ENCODE measurements around the gene COX7A1.

DNA sequence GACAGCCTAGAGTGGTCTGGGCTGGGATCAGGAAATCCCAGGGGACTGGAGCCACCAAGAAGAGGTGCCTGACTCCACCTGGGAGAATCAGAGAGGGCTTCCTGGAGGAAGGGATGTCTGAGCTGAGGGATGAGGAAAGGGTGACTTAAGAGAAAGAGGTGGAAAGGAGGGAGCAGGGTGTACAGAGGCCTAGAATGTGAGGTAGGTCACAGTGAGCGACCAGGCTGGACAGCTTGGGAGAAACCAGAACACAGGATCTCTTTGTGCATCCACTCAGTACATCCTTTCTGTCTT lies 36.0 kb downstream of the COX7A1 start:
- TF ChIP-seq TAF1 (IDR thresholded peaks at IDR 0.05; ENCODE audit: borderline replicate concordance, low read depth, low read length) (no peak), RFX5 (IDR thresholded peaks at IDR 0.05; ENCODE audit: low read depth, low read length) (no peak), JUND (IDR thresholded peaks at IDR 0.05; ENCODE audit: low read depth, low read length) (no peak), RELA (IDR thresholded peaks at IDR 0.05; ENCODE audit: borderline replicate concordance, partially characterized antibody) (no peak), MYC (IDR thresholded peaks at IDR 0.05; ENCODE audit: insufficient read depth, insufficient read length, insufficient replicate concordance, low read length, severe bottlenecking) (no peak), NRF1 (conservative IDR thresholded peaks at IDR 0.05; ENCODE audit: low read depth, low read length) (no peak), POLR2AphosphoS5 (IDR thresholded peaks at IDR 0.05; ENCODE audit: low read length) (no peak), CEBPB (IDR thresholded peaks at IDR 0.05; ENCODE audit: borderline replicate concordance in 1 of 2, low read depth in 2 of 2, low read length in 2 of 2) (no peak), SREBF2 (IDR thresholded peaks at IDR 0.05; ENCODE audit: low read length) (no peak), KDM1A (IDR thresholded peaks at IDR 0.05; ENCODE audit: borderline replicate concordance) (no peak)
- TF ChIP-seq, protein P1, sequence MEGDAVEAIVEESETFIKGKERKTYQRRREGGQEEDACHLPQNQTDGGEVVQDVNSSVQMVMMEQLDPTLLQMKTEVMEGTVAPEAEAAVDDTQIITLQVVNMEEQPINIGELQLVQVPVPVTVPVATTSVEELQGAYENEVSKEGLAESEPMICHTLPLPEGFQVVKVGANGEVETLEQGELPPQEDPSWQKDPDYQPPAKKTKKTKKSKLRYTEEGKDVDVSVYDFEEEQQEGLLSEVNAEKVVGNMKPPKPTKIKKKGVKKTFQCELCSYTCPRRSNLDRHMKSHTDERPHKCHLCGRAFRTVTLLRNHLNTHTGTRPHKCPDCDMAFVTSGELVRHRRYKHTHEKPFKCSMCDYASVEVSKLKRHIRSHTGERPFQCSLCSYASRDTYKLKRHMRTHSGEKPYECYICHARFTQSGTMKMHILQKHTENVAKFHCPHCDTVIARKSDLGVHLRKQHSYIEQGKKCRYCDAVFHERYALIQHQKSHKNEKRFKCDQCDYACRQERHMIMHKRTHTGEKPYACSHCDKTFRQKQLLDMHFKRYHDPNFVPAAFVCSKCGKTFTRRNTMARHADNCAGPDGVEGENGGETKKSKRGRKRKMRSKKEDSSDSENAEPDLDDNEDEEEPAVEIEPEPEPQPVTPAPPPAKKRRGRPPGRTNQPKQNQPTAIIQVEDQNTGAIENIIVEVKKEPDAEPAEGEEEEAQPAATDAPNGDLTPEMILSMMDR (IDR thresholded peaks at IDR 0.05 in 2 of 3, conservative IDR thresholded peaks at IDR 0.05 in 1 of 3; ENCODE audit: control insufficient read depth in 2 of 3, extremely low read depth in 1 of 3, insufficient read depth in 1 of 3, low read depth in 3 of 3, low read length in 3 of 3), result no peak
- TF ChIP-seq, protein P2, sequence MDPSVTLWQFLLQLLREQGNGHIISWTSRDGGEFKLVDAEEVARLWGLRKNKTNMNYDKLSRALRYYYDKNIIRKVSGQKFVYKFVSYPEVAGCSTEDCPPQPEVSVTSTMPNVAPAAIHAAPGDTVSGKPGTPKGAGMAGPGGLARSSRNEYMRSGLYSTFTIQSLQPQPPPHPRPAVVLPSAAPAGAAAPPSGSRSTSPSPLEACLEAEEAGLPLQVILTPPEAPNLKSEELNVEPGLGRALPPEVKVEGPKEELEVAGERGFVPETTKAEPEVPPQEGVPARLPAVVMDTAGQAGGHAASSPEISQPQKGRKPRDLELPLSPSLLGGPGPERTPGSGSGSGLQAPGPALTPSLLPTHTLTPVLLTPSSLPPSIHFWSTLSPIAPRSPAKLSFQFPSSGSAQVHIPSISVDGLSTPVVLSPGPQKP (IDR thresholded peaks at IDR 0.05; ENCODE audit: low read depth, low read length), result no peak
- TF ChIP-seq, protein P3, sequence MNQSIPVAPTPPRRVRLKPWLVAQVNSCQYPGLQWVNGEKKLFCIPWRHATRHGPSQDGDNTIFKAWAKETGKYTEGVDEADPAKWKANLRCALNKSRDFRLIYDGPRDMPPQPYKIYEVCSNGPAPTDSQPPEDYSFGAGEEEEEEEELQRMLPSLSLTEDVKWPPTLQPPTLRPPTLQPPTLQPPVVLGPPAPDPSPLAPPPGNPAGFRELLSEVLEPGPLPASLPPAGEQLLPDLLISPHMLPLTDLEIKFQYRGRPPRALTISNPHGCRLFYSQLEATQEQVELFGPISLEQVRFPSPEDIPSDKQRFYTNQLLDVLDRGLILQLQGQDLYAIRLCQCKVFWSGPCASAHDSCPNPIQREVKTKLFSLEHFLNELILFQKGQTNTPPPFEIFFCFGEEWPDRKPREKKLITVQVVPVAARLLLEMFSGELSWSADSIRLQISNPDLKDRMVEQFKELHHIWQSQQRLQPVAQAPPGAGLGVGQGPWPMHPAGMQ (IDR thresholded peaks at IDR 0.05; ENCODE audit: borderline replicate concordance), result no peak
- TF ChIP-seq, protein P4, sequence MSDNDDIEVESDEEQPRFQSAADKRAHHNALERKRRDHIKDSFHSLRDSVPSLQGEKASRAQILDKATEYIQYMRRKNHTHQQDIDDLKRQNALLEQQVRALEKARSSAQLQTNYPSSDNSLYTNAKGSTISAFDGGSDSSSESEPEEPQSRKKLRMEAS (IDR thresholded peaks at IDR 0.05; ENCODE audit: low read depth, low read length), result no peak

Data from GM12878 (cell line).